Brain microvascular endothelial cell (primary cell): ENCODE results near the gene TGM4.

ENCODE experiments used
- DNase-seq: peaks from one replicate; pipeline ENCODE4 v3.0.0-alpha.2; 2020
- H3K27ac ChIP-seq: fragments of 250-450 bp; sonication (Bioruptor Pico); 2 replicates; pipeline ENCODE4 v1.5.1; 2020; ENCODE audit warnings: mild to moderate bottlenecking, moderate library complexity
- H3K27me3 ChIP-seq: fragments of 250-450 bp; sonication (Bioruptor Pico); replicated peaks from 2 replicates; pipeline ENCODE4 v1.5.1; 2020; ENCODE audit warnings: mild to moderate bottlenecking
- H3K36me3 ChIP-seq: fragments of 250-450 bp; sonication (Bioruptor Pico); replicated peaks from 2 replicates; pipeline ENCODE4 v1.5.1; 2020; ENCODE audit warnings: mild to moderate bottlenecking
- H3K4me3 ChIP-seq: 2 replicates; pipeline ENCODE4 v1.5.1; 2011; ENCODE audit warnings: low read depth, mild to moderate bottlenecking, control low read depth, low read length, moderate library complexity
- in situ Hi-C: cut with HindIII; loops from 2 replicates; pipeline ENCODE4 v1.10.0; 2017; ENCODE audit warnings: low sequenced_read_pairs, low pct_ligation_motif_present
- TF ChIP-seq, protein P1 (sequence below): IDR thresholded peaks from 2 replicates; pipeline ENCODE4 v1.5.1; 2011; ENCODE audit warnings: low read depth, mild to moderate bottlenecking, moderate library complexity, low read length, control low read depth, inconsistent platforms; ENCODE audit errors: missing control alignments

Gene TGM4

DNA sequence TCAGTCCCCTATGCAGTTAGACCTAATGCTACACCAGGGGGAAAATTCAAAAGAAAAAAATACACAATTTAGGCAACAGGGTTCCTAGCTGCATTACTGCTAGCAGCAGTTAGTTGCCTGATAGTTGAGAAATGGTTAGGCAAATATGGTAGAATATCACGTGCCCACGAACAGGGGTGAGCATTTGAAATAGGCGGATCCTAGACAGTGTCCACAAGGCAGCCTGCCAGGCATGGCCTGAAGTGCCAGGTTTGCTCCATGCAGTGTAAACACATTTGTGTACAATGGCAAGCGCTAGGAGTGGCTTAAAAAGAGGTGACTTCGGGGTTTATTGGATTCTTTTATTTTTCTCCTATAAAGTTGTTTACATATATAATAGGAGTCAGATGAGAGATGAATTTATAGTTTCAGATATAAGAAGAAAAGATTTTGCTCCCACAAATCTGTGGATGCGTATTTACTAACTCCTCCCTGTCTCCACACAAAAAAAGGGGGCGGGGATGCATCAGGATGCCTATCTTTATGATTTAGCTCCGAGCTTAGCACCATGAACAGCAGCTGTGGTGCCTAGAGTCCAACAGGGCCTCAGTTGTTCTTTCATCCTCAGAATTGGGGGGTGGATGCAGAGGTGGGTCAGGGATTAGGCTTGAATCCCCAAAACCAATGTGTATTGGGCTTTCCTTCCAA, 3.9 kb upstream of the TGM4 start:
- Histone ChIP-seq H3K27me3 (no peaks in the 10 kb centered on the region), H3K4me3 (no peak overlapping the region), H3K36me3 (no peaks in the 10 kb centered on the region), H3K27ac (no peak overlapping the region)
- in situ Hi-C loops: no loop called here
- no peak for DNase-seq
- TF ChIP-seq, protein P1, sequence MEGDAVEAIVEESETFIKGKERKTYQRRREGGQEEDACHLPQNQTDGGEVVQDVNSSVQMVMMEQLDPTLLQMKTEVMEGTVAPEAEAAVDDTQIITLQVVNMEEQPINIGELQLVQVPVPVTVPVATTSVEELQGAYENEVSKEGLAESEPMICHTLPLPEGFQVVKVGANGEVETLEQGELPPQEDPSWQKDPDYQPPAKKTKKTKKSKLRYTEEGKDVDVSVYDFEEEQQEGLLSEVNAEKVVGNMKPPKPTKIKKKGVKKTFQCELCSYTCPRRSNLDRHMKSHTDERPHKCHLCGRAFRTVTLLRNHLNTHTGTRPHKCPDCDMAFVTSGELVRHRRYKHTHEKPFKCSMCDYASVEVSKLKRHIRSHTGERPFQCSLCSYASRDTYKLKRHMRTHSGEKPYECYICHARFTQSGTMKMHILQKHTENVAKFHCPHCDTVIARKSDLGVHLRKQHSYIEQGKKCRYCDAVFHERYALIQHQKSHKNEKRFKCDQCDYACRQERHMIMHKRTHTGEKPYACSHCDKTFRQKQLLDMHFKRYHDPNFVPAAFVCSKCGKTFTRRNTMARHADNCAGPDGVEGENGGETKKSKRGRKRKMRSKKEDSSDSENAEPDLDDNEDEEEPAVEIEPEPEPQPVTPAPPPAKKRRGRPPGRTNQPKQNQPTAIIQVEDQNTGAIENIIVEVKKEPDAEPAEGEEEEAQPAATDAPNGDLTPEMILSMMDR: no peak

DNA sequence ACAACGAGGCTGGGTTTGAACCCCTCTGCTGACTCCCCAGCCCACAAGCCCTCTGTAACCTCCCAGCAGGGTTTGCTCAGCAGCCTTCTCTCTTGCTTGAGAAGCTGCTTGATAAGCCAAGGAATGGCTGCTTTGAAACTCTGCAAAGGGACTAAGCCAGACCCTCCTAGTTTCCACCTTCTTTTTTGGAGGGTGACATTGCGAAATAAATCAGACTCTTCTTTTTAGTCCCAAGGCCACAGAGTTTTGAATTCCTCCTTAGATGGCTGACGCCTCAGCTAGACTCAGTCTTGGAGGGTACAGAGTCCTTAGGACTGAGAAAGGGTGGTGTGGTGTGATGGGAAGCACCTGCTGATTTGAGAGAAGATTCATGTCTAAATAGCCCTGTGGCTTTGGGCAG, 1.2 kb downstream of the TGM4 start:
- TF ChIP-seq, protein P1: no peak
- DNase-seq: no peak
- H3K4me3 ChIP-seq: no peak overlapping the region
- no peaks in the 10 kb centered on the region for H3K36me3 ChIP-seq
- no peak overlapping the region for H3K27ac ChIP-seq
- no peaks in the 10 kb centered on the region for H3K27me3 ChIP-seq
- in situ Hi-C loops: no loop called here

DNA sequence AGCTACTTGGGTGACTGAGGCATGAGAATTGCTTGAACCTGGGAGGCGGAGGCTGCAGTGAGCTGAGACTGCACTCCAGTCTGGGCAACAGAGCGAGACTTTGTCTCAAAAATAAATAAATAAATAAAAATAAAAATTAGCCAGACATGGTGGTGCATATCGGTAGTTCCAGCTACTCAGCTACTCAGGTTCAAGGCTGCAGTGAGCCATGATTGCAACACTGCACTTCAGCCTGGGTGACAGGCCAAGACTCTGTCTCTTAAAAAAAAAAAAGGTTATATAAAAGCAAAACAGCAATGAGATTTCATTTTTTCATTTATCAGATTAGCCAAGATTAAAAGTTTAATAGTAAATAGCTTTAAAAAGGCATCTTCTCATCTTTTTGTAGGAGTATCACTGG, 2.9 kb downstream of the TGM4 start:
- TF ChIP-seq, protein P1: no peak
- no peak overlapping the region for H3K27ac ChIP-seq
- no peaks in the 10 kb centered on the region for H3K27me3 ChIP-seq
- no peak for DNase-seq
- no peaks in the 10 kb centered on the region for H3K36me3 ChIP-seq
- in situ Hi-C loops: no loop called here
- H3K4me3 ChIP-seq: no peak overlapping the region

DNA sequence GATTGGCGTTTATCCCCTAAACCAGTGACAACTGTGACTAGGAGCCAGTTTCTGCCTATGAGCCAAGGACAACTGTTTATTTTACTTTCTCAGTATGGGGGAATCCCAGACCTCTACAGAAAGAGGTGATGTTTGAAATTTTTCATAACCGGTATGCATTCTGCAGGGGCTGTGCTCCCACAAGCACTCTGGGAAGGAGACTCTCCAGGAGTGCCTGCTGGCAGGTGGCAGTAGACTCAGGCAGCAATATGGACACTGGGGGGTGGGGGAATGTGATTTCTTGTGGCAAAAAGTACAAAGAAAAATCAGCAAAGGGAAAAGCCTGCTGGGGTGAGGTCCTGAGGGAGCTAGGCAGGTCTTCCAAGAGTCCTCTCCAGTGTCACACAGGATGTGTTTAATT, 5.9 kb downstream of the TGM4 start:
- TF ChIP-seq, protein P1: no peak
- no peaks in the 10 kb centered on the region for H3K27me3 ChIP-seq
- in situ Hi-C loops: no loop called here
- no peak for DNase-seq
- H3K27ac ChIP-seq: no peak overlapping the region
- no peaks in the 10 kb centered on the region for H3K36me3 ChIP-seq
- H3K4me3 ChIP-seq: no peak overlapping the region

DNA sequence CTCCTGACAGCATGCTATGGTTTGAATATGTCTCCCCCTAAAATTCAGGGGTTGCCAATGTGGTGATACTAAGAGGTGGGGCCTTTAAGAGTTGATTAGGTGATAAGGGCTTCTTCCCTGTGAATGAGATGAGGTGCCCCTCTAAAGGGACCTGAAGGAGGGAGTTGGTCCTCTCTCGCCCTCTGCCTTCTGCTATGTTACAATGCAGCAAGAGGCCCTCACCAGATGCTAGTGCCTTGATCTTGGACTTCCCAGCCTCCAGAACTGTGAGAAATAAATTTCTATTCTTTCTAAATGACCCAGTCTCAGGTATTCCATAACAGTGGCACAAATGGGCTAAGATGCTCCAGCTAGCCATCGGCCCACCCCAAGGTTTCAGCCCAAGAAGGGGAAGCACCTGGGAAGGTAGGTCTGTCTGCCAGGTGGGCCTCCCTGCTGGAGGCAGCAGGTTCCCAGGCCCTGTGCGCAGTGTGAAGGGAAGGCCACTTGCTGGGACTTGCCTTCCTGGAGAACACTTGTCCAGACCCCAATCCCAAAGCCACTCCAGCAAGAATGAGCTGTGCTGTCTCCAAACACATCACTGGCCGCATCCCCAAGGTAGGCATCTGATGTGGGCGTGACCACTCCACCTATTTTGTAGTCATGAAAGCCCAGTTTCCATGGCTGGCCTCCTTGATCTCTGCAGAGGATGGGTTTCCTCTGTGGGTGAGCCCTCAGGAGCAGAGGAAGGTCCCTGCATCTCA, 9.0 kb downstream of the TGM4 start:
- DNase-seq: no peak
- in situ Hi-C loops: no loop called here
- Histone ChIP-seq H3K27ac (peak overlapping the region; percentile 90), H3K4me3 (no peak overlapping the region), H3K36me3 (no peaks in the 10 kb centered on the region), H3K27me3 (no peaks in the 10 kb centered on the region)
- TF ChIP-seq, protein P1: peak; percentile 39
